ENCODE data around the gene ZNF783. TPM values are rescaled to one million over a fixed set of nuclear protein-coding genes. Genes with fewer than 3 reads are reported as not detected.

The ZNF783 gene
- total and polyA plus RNA-seq, 2 of the 8 experiments (the other 6 are each of a cell fraction or from before 2014, with no cell fraction given), result 7.3 to 8.2 TPM

DNA sequence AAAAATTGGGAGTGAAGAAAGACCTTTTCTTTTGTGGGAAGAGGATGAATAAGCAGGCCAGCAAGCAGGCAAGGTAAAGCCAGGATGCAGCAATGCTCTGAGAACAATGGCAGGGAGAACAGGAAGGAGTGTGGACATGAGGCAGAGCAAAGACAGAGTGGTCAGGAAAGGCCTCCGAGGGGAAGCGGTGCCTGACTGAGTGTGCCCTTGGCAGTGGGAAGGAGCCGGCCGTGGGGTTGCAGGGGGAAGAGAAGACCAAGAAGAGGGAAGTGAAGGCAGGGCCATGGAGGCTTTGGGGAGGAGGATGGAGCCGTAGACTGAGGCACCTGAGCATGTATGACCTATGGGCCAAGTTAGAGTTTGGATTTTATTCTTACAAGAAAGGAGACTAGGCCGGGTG, 44.4 kb upstream of the ZNF783 start:
- POLR2A ChIA-PET (ENCODE audit: partially characterized antibody), result interaction anchor here (1.5 to 2.3 kb wide), 2 partner anchors 12 to 22 kb away, joined by 4 to 6 read pairs; partner anchors contain the start of gene ZNF282
- H3K27ac ChIP-seq (ENCODE audit: low read depth, low read length), result no peak overlapping the region
- no peak overlapping the region for H3K4ac ChIP-seq (replicated peaks; ENCODE audit: insufficient read length, low read depth, low read length)
- H2AFZ ChIP-seq (ENCODE audit: low read length), result no peak overlapping the region
- no peak overlapping the region for H3K14ac ChIP-seq (ENCODE audit: insufficient read length)
- H4K20me1 ChIP-seq (replicated peaks in 1 of 2; ENCODE audit: control insufficient read depth in 1 of 2, insufficient read depth in 2 of 2, low read length in 2 of 2), result peaks cover 0 to 4% of the 10 kb centered on the region in 2 experiments
- H4K91ac ChIP-seq (replicated peaks; ENCODE audit: insufficient read length, low read length), result no peak overlapping the region
- no peaks in the 10 kb centered on the region for H3K9me3 ChIP-seq (ENCODE audit: insufficient read depth in 2 of 2, low read depth in 1 of 2, low read length in 1 of 2)
- peaks cover 2% of the 10 kb centered on the region for H3K79me1 ChIP-seq (ENCODE audit: low read depth, low read length)
- H3K36me3 ChIP-seq (ENCODE audit: control insufficient read depth in 2 of 4, insufficient read depth in 4 of 4, low read length in 3 of 4), result peaks cover 16 to 74% (median 39%) of the 10 kb centered on the region in 4 experiments
- no peaks in the 10 kb centered on the region for H3K23me2 ChIP-seq (ENCODE audit: low read depth, low read length)
- H2AK5ac ChIP-seq (ENCODE audit: low read depth, low read length), result no peak overlapping the region
- DNase-seq (ENCODE audit: low read depth in 1 of 2, low spot score in 2 of 2) (no peak), FAIRE-seq (no peak)
- no peak overlapping the region for H2BK12ac ChIP-seq (ENCODE audit: low read depth, low read length)
- no peak overlapping the region for H2BK5ac ChIP-seq (ENCODE audit: low read depth, low read length)
- 100% methylated on average over 6 of the region's 6 CpGs; no CpG with 5 or more reads in 1 of the 2 experiments for WGBS, 2 experiments (ENCODE audit: extremely low coverage in 1 of 2, insufficient coverage in 1 of 2, insufficient read length in 1 of 2, insufficient replicate concordance in 2 of 2, low coverage in 1 of 2, low lambda C conversion rate in 2 of 2, missing lambda C conversion rate in 1 of 2)
- no peak overlapping the region for H4K5ac ChIP-seq (ENCODE audit: insufficient read length, low read depth, low read length)
- no peak overlapping the region for H3K18ac ChIP-seq (ENCODE audit: extremely low read depth, low read length)
- no peak overlapping the region for H2BK120ac ChIP-seq (replicated peaks; ENCODE audit: low read depth, low read length)
- H3K23ac ChIP-seq (ENCODE audit: insufficient read length), result no peak overlapping the region
- H4K8ac ChIP-seq (ENCODE audit: extremely low read depth, insufficient read depth, low read length), result no peak overlapping the region
- H3K4me1 ChIP-seq (replicated peaks in 1 of 4; ENCODE audit: control insufficient read depth in 3 of 4, insufficient read depth in 4 of 4, low read length in 3 of 4), result no peaks in the 10 kb centered on the region
- CTCF ChIA-PET (ENCODE audit: partially characterized antibody), result no interaction called here
- H3K9ac ChIP-seq (replicated peaks in 1 of 4; ENCODE audit: extremely low read depth in 1 of 4, low read depth in 3 of 4, low read length in 3 of 4), result no peak overlapping the region
- H3K56ac ChIP-seq (replicated peaks; ENCODE audit: insufficient read length, low read depth, low read length), result no peak overlapping the region
- H3K4me2 ChIP-seq (ENCODE audit: insufficient read depth in 1 of 2, low read depth in 2 of 2, low read length in 2 of 2), result no peak overlapping the region
- no peak overlapping the region for H2BK20ac ChIP-seq (ENCODE audit: low read length)
- no peak overlapping the region for H3K4me3 ChIP-seq (ENCODE audit: extremely low read depth in 1 of 4, insufficient read depth in 2 of 4, low read depth in 3 of 4, low read length in 4 of 4)
- H3K79me2 ChIP-seq (ENCODE audit: control insufficient read depth in 1 of 2, insufficient read depth in 2 of 2, low read length in 2 of 2), result no peaks in the 10 kb centered on the region
- H2BK15ac ChIP-seq (ENCODE audit: low read length), result no peak overlapping the region
- no peaks in the 10 kb centered on the region for H3K27me3 ChIP-seq (replicated peaks in 1 of 4; ENCODE audit: control insufficient read depth in 3 of 4, extremely low read depth in 1 of 4, insufficient read depth in 3 of 4, low read length in 3 of 4)
- TF ChIP-seq NRF1 (IDR thresholded peaks at IDR 0.05; ENCODE audit: low read depth, low read length) (no peak), SAP30 (IDR thresholded peaks at IDR 0.05; ENCODE audit: insufficient read depth, insufficient replicate concordance, low read length) (no peak), CHD1 (IDR thresholded peaks at IDR 0.05; ENCODE audit: low read depth, low read length) (no peak), CTBP2 (IDR thresholded peaks at IDR 0.05; ENCODE audit: borderline replicate concordance, insufficient read depth, insufficient read length, low read length) (no peak), HDAC2 (IDR thresholded peaks at IDR 0.05; ENCODE audit: borderline replicate concordance in 1 of 2, low read depth in 2 of 2, low read length in 2 of 2) (no peak), RFX5 (IDR thresholded peaks at IDR 0.05; ENCODE audit: borderline replicate concordance, low read depth, low read length) (no peak), RAD21 (IDR thresholded peaks at IDR 0.05 in 1 of 2, conservative IDR thresholded peaks at IDR 0.05 in 1 of 2; ENCODE audit: low read depth in 2 of 2, low read length in 2 of 2) (no peak), CHD2 (IDR thresholded peaks at IDR 0.05; ENCODE audit: low read length) (no peak), POU5F1 (IDR thresholded peaks at IDR 0.05; ENCODE audit: low read depth, low read length) (no peak), YY1 (IDR thresholded peaks at IDR 0.05; ENCODE audit: low read depth, low read length) (no peak), PHF8 (conservative IDR thresholded peaks at IDR 0.05; ENCODE audit: low read depth, low read length) (no peak), JUND (IDR thresholded peaks at IDR 0.05; ENCODE audit: low read length) (no peak)
- TF ChIP-seq, protein P1, sequence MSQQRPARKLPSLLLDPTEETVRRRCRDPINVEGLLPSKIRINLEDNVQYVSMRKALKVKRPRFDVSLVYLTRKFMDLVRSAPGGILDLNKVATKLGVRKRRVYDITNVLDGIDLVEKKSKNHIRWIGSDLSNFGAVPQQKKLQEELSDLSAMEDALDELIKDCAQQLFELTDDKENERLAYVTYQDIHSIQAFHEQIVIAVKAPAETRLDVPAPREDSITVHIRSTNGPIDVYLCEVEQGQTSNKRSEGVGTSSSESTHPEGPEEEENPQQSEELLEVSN (IDR thresholded peaks at IDR 0.05), result no peak

All from H1 (cell line).